Activated CD8-positive, alpha-beta memory T cell treated with anti-CD3 and anti-CD28 coated beads for 1 hour (primary cell): ENCODE results near the gene CYP1A1.
A peak's percentile ranks its signal among the peaks of the same experiment; 100 is the strongest.

ENCODE experiments used
- DNase-seq, 2 donors: peaks; one replicate each; pipeline ENCODE4 v3.0.0-alpha.2; 2020; ENCODE audit warnings: low read depth in 1 of 2; ENCODE audit errors: extremely low read depth in 1 of 2

Gene CYP1A1

GRCh38 chr15:74725225-74725774 is at the start of gene CYP1A1:
Gene CYP1A1, minus strand, starts transcription at chr15:74725528. Its CDS starts 2,431 bp downstream, at chr15:74723097.
- no peak for DNase-seq

- DNase-seq: no peak
Observed at GRCh38 chr15:74773731-74774252, 48.5 kb upstream of the CYP1A1 start.

GRCh38 chr15:74773329-74773728 is 48.0 kb upstream of the CYP1A1 start:
- DNase-seq: no peak

- no peak for DNase-seq
Observed at GRCh38 chr15:74770211-74770903, 45.0 kb upstream of the CYP1A1 start.

GRCh38 chr15:74769463-74770025 is 44.2 kb upstream of the CYP1A1 start:
- no peak for DNase-seq

- peak in 1 of 2 donors; percentile 47 for DNase-seq
Observed at GRCh38 chr15:74768771-74769342, 43.5 kb upstream of the CYP1A1 start.

- DNase-seq: no peak
Observed at GRCh38 chr15:74768099-74768770, 42.9 kb upstream of the CYP1A1 start.

- no peak for DNase-seq
Observed at GRCh38 chr15:74767167-74768098, 42.1 kb upstream of the CYP1A1 start.

- DNase-seq: no peak
Observed at GRCh38 chr15:74763416-74763815, 38.1 kb upstream of the CYP1A1 start.

GRCh38 chr15:74762791-74763150 is 37.4 kb upstream of the CYP1A1 start:
- no peak for DNase-seq

- no peak for DNase-seq
Observed at GRCh38 chr15:74758736-74759135, 33.4 kb upstream of the CYP1A1 start.

- DNase-seq: no peak
Observed at GRCh38 chr15:74754593-74755215, 29.4 kb upstream of the CYP1A1 start.

- DNase-seq: no peak
Observed at GRCh38 chr15:74752531-74752930, 27.2 kb upstream of the CYP1A1 start.

GRCh38 chr15:74752011-74752410 is 26.7 kb upstream of the CYP1A1 start:
- DNase-seq: no peak

- no peak for DNase-seq
Observed at GRCh38 chr15:74750751-74751150, 25.4 kb upstream of the CYP1A1 start.

- DNase-seq: no peak
Observed at GRCh38 chr15:74749832-74750231, 24.5 kb upstream of the CYP1A1 start.

- no peak for DNase-seq
Observed at GRCh38 chr15:74748322-74748946, 23.1 kb upstream of the CYP1A1 start, which contains the start of gene CYP1A2. Gene CYP1A2, plus strand, starts transcription at chr15:74748845. Its CDS starts 894 bp downstream, at chr15:74749739.

GRCh38 chr15:74746389-74746788 is 21.1 kb upstream of the CYP1A1 start:
- no peak for DNase-seq

- no peak for DNase-seq
Observed at GRCh38 chr15:74742422-74742821, 17.1 kb upstream of the CYP1A1 start.
